ENCODE results near the gene UTF1. TPM values are rescaled to one million over a fixed set of nuclear protein-coding genes. Genes with fewer than 3 reads are reported as not detected.

UTF1 gene
- total RNA-seq, 4 donors from 2014 or later: not detected

DNA sequence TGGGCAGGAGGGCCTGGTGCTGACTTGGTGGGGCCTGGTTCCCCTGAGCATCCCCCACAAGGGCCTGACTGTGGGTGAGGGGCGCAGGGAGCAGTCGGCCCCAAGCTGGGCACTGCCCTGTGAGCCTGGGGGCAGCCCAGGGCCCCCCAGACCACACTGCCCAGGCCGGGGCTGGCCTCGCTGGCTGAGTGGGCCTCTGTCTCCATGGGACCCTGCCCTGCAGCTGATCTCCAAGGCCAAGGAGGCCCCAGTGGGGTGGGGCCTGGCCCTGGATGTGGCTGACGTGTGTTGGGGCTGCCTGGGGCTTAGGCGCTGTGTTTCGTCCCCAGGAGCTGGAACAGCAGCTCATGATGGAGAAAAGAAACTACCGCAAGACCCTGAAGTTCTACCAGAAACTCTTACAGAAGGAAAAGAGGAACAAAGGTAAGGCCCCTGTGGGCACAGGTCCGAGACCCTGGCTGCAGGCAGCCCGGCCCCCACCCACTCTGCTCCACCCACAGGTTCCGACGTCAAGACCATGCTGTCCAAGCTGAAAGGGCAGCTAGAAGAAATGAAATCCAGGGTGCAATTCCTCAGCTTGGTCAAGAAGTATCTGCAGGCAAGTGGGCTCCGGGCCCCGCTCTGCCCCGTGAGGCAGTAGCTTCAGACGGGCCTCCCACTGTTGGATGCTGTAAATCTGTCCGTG, 23.5 kb upstream of the UTF1 start:
- no peak for ATAC-seq
- no peak overlapping the region for H3K27ac ChIP-seq
- H3K4me1 ChIP-seq: no peaks in the 10 kb centered on the region
- TF ChIP-seq POLR2AphosphoS5 (IDR thresholded peaks at IDR 0.05): no peak
- TF ChIP-seq POLR2A (IDR thresholded peaks at IDR 0.05): no peak
- no peak for TF ChIP-seq EP300 (IDR thresholded peaks at IDR 0.05)
- TF ChIP-seq, protein P1, sequence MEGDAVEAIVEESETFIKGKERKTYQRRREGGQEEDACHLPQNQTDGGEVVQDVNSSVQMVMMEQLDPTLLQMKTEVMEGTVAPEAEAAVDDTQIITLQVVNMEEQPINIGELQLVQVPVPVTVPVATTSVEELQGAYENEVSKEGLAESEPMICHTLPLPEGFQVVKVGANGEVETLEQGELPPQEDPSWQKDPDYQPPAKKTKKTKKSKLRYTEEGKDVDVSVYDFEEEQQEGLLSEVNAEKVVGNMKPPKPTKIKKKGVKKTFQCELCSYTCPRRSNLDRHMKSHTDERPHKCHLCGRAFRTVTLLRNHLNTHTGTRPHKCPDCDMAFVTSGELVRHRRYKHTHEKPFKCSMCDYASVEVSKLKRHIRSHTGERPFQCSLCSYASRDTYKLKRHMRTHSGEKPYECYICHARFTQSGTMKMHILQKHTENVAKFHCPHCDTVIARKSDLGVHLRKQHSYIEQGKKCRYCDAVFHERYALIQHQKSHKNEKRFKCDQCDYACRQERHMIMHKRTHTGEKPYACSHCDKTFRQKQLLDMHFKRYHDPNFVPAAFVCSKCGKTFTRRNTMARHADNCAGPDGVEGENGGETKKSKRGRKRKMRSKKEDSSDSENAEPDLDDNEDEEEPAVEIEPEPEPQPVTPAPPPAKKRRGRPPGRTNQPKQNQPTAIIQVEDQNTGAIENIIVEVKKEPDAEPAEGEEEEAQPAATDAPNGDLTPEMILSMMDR (IDR thresholded peaks at IDR 0.05): no peak
- H3K36me3 ChIP-seq: no peaks in the 10 kb centered on the region
- 83 to 100% methylated on average over 2 to 5 of the region's 17 CpGs for WGBS, 2 donors (ENCODE audit: low coverage in 1 of 2)
- no peak overlapping the region for H3K4me3 ChIP-seq
- H3K9me3 ChIP-seq: no peaks in the 10 kb centered on the region
- H3K27me3 ChIP-seq: peaks cover 44% of the 10 kb centered on the region

DNA sequence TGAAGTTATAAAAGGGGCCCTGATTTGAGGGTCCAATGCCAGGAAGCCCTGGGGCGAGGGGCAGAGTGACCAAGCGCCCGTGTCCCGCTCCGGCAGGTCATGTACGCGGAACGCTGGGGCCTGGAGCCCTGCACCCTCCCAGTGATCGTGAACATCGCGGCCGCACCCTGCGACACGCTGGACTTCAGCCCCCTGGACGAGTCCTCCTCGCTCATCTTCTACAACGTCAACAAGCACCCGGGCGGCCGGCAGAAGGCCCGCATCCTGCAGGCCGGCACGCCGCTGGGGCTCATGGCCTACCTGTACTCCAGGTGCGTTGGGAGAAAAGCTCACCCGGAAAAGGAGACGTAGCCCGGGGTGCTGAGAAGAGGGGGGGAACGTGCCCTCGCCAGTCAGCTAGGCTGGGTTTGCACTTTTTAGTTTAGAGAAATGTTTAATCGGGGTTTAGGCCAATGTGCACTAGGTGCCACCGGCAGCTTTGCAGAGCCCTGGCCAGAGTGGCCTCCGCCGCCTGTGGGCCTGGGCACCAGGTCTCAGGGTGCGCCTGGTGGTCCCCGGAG, 22.9 kb upstream of the UTF1 start:
- H3K27me3 ChIP-seq: peaks cover 44% of the 10 kb centered on the region
- no peak overlapping the region for H3K4me3 ChIP-seq
- ATAC-seq: no peak
- H3K36me3 ChIP-seq: no peaks in the 10 kb centered on the region
- 86% methylated on average over 16 of the region's 36 CpGs; no CpG with 5 or more reads in 1 of the 2 donors for WGBS, 2 donors (ENCODE audit: low coverage in 1 of 2)
- H3K27ac ChIP-seq: no peak overlapping the region
- no peaks in the 10 kb centered on the region for H3K9me3 ChIP-seq
- TF ChIP-seq, protein P1 (IDR thresholded peaks at IDR 0.05): no peak
- TF ChIP-seq POLR2AphosphoS5 (IDR thresholded peaks at IDR 0.05) (no peak), EP300 (IDR thresholded peaks at IDR 0.05) (no peak), POLR2A (IDR thresholded peaks at IDR 0.05) (no peak)
- no peaks in the 10 kb centered on the region for H3K4me1 ChIP-seq

DNA sequence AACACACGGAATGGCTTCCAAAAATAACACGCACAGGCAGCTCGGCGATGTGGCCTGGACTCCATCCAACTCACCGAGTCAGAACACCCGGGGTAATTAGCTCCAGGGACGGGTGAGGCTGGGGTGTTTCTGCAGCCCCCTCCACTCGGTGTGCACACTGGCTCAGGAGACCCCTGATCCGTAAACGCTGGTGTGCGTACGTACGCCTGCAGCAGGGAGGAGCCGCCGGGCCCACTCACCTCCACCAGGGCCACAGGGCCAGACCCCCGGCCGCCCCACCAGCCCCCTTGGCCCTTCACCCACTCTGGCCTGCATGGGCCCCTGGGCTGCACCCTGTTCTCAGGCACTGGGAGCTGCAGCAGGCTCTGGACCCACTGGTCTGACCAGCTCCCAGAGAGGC, 22.4 kb upstream of the UTF1 start:
- Histone ChIP-seq H3K27ac (no peak overlapping the region), H3K4me1 (no peaks in the 10 kb centered on the region), H3K9me3 (no peaks in the 10 kb centered on the region), H3K4me3 (no peak overlapping the region), H3K27me3 (peaks cover 47% of the 10 kb centered on the region), H3K36me3 (no peaks in the 10 kb centered on the region)
- no peak for ATAC-seq
- TF ChIP-seq EP300 (IDR thresholded peaks at IDR 0.05) (no peak), POLR2A (IDR thresholded peaks at IDR 0.05) (no peak), POLR2AphosphoS5 (IDR thresholded peaks at IDR 0.05) (no peak)
- TF ChIP-seq, protein P1 (IDR thresholded peaks at IDR 0.05): no peak
- WGBS, 2 donors (ENCODE audit: low coverage in 1 of 2): 65 to 86% methylated on average over 4 to 7 of the region's 17 CpGs

DNA sequence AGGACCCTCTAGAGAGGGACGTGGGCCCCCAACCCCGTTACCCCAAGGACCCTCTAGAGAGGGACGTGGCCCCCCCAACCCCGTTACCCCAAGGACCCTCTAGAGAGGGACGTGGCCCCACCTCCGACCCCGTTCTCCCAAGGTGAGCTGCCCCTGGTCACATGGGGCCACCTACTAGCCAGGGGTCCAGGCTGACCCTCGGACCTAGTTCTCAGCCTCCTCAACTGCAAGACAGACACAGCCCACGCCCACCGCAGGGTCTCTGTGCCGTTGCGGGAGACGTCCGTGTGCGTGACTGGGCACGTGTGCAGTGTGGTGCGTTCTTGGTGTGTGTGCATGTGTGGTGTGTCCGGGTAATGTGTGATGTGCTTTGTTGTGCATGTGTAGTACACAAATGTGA, 21.6 kb upstream of the UTF1 start:
- no peaks in the 10 kb centered on the region for H3K4me1 ChIP-seq
- no peak overlapping the region for H3K27ac ChIP-seq
- H3K36me3 ChIP-seq: no peaks in the 10 kb centered on the region
- peaks cover 55% of the 10 kb centered on the region for H3K27me3 ChIP-seq
- TF ChIP-seq POLR2A (IDR thresholded peaks at IDR 0.05) (no peak), EP300 (IDR thresholded peaks at IDR 0.05) (no peak), POLR2AphosphoS5 (IDR thresholded peaks at IDR 0.05) (no peak)
- TF ChIP-seq, protein P1 (IDR thresholded peaks at IDR 0.05): no peak
- WGBS, 2 donors (ENCODE audit: low coverage in 1 of 2): no CpG with 5 or more reads among the region's 18 CpGs
- H3K4me3 ChIP-seq: no peak overlapping the region
- H3K9me3 ChIP-seq: no peaks in the 10 kb centered on the region
- no peak for ATAC-seq

DNA sequence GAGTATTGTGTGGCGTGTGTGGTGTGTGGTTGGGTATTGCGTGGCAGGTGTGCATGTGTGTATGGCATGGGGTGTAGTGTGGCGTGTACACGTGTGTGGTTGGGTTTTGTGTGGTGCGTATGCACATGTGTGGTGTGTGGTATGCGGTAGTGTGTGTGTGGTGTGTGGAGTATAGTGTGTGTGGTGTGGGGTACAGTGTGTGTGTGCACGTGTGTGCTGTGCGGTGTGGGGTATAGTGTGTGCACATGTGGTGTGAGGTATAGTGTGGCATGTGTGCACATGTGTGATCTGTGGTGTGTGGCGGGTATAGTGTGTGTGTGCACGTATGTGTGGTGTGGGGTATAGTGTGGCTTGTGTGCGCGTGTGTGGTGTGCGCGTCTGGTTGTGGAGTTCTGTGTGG, 20.9 kb upstream of the UTF1 start:
- TF ChIP-seq, protein P1 (IDR thresholded peaks at IDR 0.05): no peak
- no peak overlapping the region for H3K4me3 ChIP-seq
- no peak overlapping the region for H3K27ac ChIP-seq
- ATAC-seq: no peak
- H3K36me3 ChIP-seq: no peaks in the 10 kb centered on the region
- no peaks in the 10 kb centered on the region for H3K4me1 ChIP-seq
- 92 to 93% methylated on average over 14 of the region's 14 CpGs for WGBS, 2 donors (ENCODE audit: low coverage in 1 of 2)
- H3K27me3 ChIP-seq: peaks cover 59% of the 10 kb centered on the region
- no peaks in the 10 kb centered on the region for H3K9me3 ChIP-seq
